ENCODE data around the gene GALNT18. TPM values are rescaled to one million over a fixed set of nuclear protein-coding genes. Genes with fewer than 3 reads are reported as not detected.

Gene GALNT18
- total and polyA plus RNA-seq, 8 donors: 16.4 to 42.6 (median 23.0) TPM

DNA sequence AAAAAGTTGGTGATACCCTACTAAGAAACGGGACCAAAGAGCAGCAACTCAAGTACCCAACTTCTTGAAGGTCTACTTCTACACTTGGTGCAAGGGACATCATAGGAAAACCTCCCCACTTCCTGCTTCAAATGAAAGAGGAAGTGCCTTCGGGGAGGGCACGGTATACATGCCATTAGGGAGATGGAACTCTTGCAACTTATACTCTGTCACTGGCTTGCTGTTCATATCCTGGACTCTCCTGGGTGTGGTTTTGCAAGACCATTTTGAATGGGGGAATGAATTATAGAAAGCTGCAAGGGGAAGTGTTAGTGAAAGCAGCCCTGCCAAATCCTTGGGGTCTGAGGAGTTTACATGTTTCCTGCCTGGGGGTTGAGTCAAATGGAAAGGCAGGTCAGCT is 310.6 kb downstream of the GALNT18 start:
- ATAC-seq: no peak
- intact Hi-C loops (cut with DNase I): no loop called here
- Histone ChIP-seq H3K36me3 (no peaks in the 10 kb centered on the region), H3K4me3 (no peak overlapping the region), H3K4me1 (peaks cover 11 to 42% of the 10 kb centered on the region in 2 donors), H3K27ac (no peak overlapping the region), H3K9me3 (no peaks in the 10 kb centered on the region), H3K27me3 (no peaks in the 10 kb centered on the region)
- DNase-seq: no peak
- TF ChIP-seq, protein P1, sequence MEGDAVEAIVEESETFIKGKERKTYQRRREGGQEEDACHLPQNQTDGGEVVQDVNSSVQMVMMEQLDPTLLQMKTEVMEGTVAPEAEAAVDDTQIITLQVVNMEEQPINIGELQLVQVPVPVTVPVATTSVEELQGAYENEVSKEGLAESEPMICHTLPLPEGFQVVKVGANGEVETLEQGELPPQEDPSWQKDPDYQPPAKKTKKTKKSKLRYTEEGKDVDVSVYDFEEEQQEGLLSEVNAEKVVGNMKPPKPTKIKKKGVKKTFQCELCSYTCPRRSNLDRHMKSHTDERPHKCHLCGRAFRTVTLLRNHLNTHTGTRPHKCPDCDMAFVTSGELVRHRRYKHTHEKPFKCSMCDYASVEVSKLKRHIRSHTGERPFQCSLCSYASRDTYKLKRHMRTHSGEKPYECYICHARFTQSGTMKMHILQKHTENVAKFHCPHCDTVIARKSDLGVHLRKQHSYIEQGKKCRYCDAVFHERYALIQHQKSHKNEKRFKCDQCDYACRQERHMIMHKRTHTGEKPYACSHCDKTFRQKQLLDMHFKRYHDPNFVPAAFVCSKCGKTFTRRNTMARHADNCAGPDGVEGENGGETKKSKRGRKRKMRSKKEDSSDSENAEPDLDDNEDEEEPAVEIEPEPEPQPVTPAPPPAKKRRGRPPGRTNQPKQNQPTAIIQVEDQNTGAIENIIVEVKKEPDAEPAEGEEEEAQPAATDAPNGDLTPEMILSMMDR (IDR thresholded peaks at IDR 0.05): no peak

- H3K4me1 ChIP-seq: peaks cover 11 to 36% of the 10 kb centered on the region in 2 donors
- H3K27ac ChIP-seq: no peak overlapping the region
- DNase-seq: no peak
- TF ChIP-seq, protein P1 (IDR thresholded peaks at IDR 0.05): no peak
- no peaks in the 10 kb centered on the region for H3K36me3 ChIP-seq
- ATAC-seq: no peak
- H3K27me3 ChIP-seq: no peaks in the 10 kb centered on the region
- H3K4me3 ChIP-seq: no peak overlapping the region
- intact Hi-C loops (cut with DNase I): no loop called here
- H3K9me3 ChIP-seq: no peaks in the 10 kb centered on the region
Observed at GRCh38 chr11:11309906-11310305, 311.9 kb downstream of the GALNT18 start.

- DNase-seq (no peak), ATAC-seq (no peak)
- Histone ChIP-seq H3K9me3 (no peaks in the 10 kb centered on the region), H3K36me3 (no peaks in the 10 kb centered on the region), H3K4me1 (peaks cover 2 to 20% of the 10 kb centered on the region in 2 donors), H3K27ac (no peak overlapping the region), H3K27me3 (no peaks in the 10 kb centered on the region), H3K4me3 (no peak overlapping the region)
- intact Hi-C loops (cut with DNase I): no loop called here
- TF ChIP-seq, protein P1 (IDR thresholded peaks at IDR 0.05): no peak
Observed at GRCh38 chr11:11308249-11308648, 313.6 kb downstream of the GALNT18 start.

DNA sequence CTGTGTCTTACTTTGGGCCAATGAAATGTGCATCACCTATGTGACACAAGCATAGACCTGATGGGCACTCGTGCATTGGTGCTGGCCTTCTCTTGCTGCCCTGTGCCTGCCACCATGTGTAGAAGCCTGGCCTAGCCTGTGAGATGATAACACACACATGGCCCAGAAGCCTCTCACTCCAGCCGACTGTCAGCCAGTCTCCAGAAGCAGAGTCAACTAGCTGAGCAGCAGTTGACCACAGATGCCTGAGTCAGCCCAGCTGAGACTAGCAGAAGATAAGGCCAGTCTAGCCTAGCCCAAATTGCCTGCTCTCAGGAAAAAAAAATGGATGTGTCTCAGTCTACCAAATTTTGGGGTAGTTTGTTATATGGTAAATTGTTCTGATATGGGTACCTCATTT is 314.9 kb downstream of the GALNT18 start:
- TF ChIP-seq, protein P1 (IDR thresholded peaks at IDR 0.05): no peak
- intact Hi-C loops (cut with DNase I): no loop called here
- H3K36me3 ChIP-seq: no peaks in the 10 kb centered on the region
- H3K27me3 ChIP-seq: no peaks in the 10 kb centered on the region
- H3K4me1 ChIP-seq: peaks cover 0 to 8% of the 10 kb centered on the region in 2 donors
- H3K9me3 ChIP-seq: no peaks in the 10 kb centered on the region
- no peak overlapping the region for H3K4me3 ChIP-seq
- no peak for DNase-seq
- ATAC-seq: peak; percentile 42
- no peak overlapping the region for H3K27ac ChIP-seq

DNA sequence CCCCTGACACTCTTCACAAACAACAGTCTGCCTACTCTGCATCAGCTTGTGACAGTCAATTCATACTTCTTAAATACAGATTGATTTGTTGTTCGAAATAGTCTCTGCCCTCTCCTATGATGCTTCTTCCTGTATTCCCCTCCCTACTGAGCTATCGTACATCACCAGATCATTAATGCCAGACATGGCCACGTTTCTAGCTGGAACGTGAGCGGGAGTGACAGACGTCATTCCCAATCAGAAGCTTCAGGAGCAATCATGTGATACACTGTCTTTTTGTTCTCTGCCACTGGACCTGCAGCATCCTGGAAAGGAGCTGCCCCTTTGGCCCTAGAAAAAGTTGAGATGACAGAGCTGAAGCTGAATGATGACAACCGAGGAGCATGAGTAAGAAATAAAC is 317.3 kb downstream of the GALNT18 start:
- TF ChIP-seq, protein P1 (IDR thresholded peaks at IDR 0.05): no peak
- no peak for ATAC-seq
- Histone ChIP-seq H3K4me1 (no peaks in the 10 kb centered on the region), H3K9me3 (no peaks in the 10 kb centered on the region), H3K4me3 (no peak overlapping the region), H3K36me3 (no peaks in the 10 kb centered on the region), H3K27me3 (no peaks in the 10 kb centered on the region), H3K27ac (no peak overlapping the region)
- no peak for DNase-seq
- intact Hi-C loops (cut with DNase I): no loop called here
